Measurements from ENCODE around the gene RHOG. TPM values are rescaled to one million over a fixed set of nuclear protein-coding genes. Genes with fewer than 3 reads are reported as not detected.

The RHOG gene
- total RNA-seq, 1 experiment from 2014 or later = 33.6 TPM

DNA sequence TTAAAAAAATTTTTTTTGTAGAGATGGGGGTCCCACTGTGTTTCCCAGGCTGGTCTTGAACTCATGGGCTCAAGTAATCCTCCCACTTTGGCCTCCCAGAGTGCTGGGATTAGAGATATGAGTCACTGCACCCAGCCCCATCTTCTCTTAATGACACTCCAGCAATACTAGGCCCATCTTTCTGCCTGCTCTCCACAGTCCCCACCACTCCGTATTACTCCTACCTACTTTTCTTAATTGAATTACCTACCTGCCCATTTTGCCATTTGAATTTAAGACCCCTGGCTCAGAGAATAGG is 12.7 kb upstream of the RHOG start:
- ChIA-PET CTCF (interaction anchor here (1.5 to 9.8 kb wide), 10 partner anchors 10 to 265 kb away, joined by 3 to 403 read pairs (median 18); partner anchors contain the start of gene RHOG), POLR2A (interaction anchor here (0.7 kb wide), 1 partner anchor 119 kb away, joined by 4 read pairs; no protein-coding TSS in a partner anchor)
- TF ChIP-seq, protein P1, sequence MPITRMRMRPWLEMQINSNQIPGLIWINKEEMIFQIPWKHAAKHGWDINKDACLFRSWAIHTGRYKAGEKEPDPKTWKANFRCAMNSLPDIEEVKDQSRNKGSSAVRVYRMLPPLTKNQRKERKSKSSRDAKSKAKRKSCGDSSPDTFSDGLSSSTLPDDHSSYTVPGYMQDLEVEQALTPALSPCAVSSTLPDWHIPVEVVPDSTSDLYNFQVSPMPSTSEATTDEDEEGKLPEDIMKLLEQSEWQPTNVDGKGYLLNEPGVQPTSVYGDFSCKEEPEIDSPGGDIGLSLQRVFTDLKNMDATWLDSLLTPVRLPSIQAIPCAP (CRISPR knock-in tag; IDR thresholded peaks at IDR 0.05) = no peak
- TF ChIP-seq, protein P2, sequence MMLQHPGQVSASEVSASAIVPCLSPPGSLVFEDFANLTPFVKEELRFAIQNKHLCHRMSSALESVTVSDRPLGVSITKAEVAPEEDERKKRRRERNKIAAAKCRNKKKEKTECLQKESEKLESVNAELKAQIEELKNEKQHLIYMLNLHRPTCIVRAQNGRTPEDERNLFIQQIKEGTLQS (CRISPR knock-in tag; conservative IDR thresholded peaks at IDR 0.05) = no peak
- no peak for TF ChIP-seq ZNF671 (CRISPR knock-in tag; IDR thresholded peaks at IDR 0.05)
- TF ChIP-seq TP53 (CRISPR knock-in tag; IDR thresholded peaks at IDR 0.05) = no peak
- TF ChIP-seq, protein P3, sequence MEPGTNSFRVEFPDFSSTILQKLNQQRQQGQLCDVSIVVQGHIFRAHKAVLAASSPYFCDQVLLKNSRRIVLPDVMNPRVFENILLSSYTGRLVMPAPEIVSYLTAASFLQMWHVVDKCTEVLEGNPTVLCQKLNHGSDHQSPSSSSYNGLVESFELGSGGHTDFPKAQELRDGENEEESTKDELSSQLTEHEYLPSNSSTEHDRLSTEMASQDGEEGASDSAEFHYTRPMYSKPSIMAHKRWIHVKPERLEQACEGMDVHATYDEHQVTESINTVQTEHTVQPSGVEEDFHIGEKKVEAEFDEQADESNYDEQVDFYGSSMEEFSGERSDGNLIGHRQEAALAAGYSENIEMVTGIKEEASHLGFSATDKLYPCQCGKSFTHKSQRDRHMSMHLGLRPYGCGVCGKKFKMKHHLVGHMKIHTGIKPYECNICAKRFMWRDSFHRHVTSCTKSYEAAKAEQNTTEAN (CRISPR knock-in tag; IDR thresholded peaks at IDR 0.05) = no peak
- H3K4me3 Mint-ChIP-seq = no peak overlapping the region
- H3K27me3 Mint-ChIP-seq (ENCODE audit: low read depth) = peaks cover 26% of the 10 kb centered on the region
- H3K27ac Mint-ChIP-seq = no peak overlapping the region
- no peaks in the 10 kb centered on the region for H3K36me3 Mint-ChIP-seq
- peaks cover 28% of the 10 kb centered on the region for H3K4me1 Mint-ChIP-seq
- DNase-seq (ENCODE audit: low spot score) (no peak), ATAC-seq (no peak)
- no peaks in the 10 kb centered on the region for H3K9me3 Mint-ChIP-seq

DNA sequence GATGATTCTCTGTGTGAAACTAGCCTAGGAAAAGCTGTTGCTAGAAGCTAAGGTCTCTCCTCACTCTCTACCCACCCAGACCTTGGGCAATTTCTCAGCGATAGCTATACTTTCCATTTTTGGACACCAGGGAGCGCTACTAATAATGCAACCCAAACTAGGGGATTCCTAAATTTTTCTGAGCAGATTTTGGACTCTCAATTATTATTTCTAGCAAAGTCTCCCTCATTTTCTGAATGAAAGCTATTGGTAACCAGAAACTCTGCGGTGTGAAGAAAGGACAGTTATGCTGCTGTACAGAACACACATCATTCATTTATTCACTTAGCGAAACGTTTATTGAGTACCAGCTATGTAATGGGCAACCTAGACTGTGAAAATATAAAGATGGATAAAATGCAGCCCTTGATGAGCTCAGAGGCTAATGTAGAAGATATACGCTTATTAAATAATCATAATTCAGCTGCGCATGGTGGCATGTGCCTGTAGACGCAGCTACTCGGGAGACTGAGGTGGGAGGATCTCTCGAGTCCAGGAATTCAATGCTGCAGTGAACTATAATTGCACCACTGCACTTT is 8.6 kb upstream of the RHOG start:
- peak; percentile 87 for ATAC-seq
- ChIA-PET CTCF (interaction anchor here (0.6 to 9.8 kb wide), 43 partner anchors 9 to 326 kb away, joined by 3 to 403 read pairs (median 5); partner anchors contain the start of genes NUP98, PGAP2 and RHOG), POLR2A (interaction anchor here (0.8 to 1.2 kb wide), 2 partner anchors 8 to 174 kb away, joined by 3 read pairs; partner anchors contain the start of gene RHOG)
- no peak for DNase-seq (ENCODE audit: low spot score)
- H3K9me3 Mint-ChIP-seq = no peaks in the 10 kb centered on the region
- H3K4me3 Mint-ChIP-seq = no peak overlapping the region
- H3K4me1 Mint-ChIP-seq = peaks cover 9% of the 10 kb centered on the region
- H3K27ac Mint-ChIP-seq = no peak overlapping the region
- H3K27me3 Mint-ChIP-seq (ENCODE audit: low read depth) = no peaks in the 10 kb centered on the region
- H3K36me3 Mint-ChIP-seq = no peaks in the 10 kb centered on the region
- TF ChIP-seq, protein P4, sequence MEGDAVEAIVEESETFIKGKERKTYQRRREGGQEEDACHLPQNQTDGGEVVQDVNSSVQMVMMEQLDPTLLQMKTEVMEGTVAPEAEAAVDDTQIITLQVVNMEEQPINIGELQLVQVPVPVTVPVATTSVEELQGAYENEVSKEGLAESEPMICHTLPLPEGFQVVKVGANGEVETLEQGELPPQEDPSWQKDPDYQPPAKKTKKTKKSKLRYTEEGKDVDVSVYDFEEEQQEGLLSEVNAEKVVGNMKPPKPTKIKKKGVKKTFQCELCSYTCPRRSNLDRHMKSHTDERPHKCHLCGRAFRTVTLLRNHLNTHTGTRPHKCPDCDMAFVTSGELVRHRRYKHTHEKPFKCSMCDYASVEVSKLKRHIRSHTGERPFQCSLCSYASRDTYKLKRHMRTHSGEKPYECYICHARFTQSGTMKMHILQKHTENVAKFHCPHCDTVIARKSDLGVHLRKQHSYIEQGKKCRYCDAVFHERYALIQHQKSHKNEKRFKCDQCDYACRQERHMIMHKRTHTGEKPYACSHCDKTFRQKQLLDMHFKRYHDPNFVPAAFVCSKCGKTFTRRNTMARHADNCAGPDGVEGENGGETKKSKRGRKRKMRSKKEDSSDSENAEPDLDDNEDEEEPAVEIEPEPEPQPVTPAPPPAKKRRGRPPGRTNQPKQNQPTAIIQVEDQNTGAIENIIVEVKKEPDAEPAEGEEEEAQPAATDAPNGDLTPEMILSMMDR (IDR thresholded peaks at IDR 0.05) = peak; percentile 37
- TF ChIP-seq JUN (CRISPR knock-in tag; IDR thresholded peaks at IDR 0.05) (no peak), ZNF263 (CRISPR knock-in tag; IDR thresholded peaks at IDR 0.05; ENCODE audit: low read depth) (no peak)
- TF ChIP-seq, protein P5, sequence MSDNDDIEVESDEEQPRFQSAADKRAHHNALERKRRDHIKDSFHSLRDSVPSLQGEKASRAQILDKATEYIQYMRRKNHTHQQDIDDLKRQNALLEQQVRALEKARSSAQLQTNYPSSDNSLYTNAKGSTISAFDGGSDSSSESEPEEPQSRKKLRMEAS (CRISPR knock-in tag; IDR thresholded peaks at IDR 0.05) = no peak

DNA sequence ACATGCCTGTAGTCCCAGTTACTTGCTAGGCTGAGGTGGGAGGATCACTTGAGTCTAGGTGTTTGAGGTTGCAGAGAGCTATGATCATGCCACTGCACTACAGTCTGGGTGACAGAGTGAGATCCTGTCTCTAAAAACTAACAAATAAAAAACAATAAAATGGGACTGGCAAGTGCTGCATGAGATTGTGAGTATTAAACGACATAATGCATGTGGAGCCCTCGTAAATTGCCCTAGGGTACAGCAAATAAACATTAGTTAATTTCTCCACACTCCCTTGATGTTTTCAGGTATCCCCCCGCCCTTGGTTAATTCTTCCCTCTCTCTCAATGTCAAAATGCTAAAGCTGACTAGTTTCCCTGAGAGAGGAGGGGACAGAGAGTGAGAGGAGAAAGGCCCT is 4.9 kb upstream of the RHOG start:
- TF ChIP-seq ZNF423 (CRISPR knock-in tag; IDR thresholded peaks at IDR 0.05) = no peak
- no peak for TF ChIP-seq ETV6 (CRISPR knock-in tag; IDR thresholded peaks at IDR 0.05)
- no peak for TF ChIP-seq NR3C1 (CRISPR knock-in tag; conservative IDR thresholded peaks at IDR 0.05; ENCODE audit: low read depth)
- TF ChIP-seq ZNF317 (CRISPR knock-in tag; IDR thresholded peaks at IDR 0.05; ENCODE audit: borderline replicate concordance, low read depth) = no peak
- CTCF ChIA-PET = interaction anchor here (7.2 kb wide), 1 partner anchor 9 kb away, joined by 165 read pairs; the partner anchor contains the start of gene STIM1
- Mint-ChIP-seq H3K36me3 (no peaks in the 10 kb centered on the region), H3K27me3 (ENCODE audit: low read depth) (peaks cover 9% of the 10 kb centered on the region), H3K27ac (no peak overlapping the region), H3K4me3 (no peak overlapping the region), H3K9me3 (no peaks in the 10 kb centered on the region), H3K4me1 (peaks cover 10% of the 10 kb centered on the region)
- ATAC-seq (no peak), DNase-seq (ENCODE audit: low spot score) (no peak)
- POLR2A ChIA-PET = no interaction called here

DNA sequence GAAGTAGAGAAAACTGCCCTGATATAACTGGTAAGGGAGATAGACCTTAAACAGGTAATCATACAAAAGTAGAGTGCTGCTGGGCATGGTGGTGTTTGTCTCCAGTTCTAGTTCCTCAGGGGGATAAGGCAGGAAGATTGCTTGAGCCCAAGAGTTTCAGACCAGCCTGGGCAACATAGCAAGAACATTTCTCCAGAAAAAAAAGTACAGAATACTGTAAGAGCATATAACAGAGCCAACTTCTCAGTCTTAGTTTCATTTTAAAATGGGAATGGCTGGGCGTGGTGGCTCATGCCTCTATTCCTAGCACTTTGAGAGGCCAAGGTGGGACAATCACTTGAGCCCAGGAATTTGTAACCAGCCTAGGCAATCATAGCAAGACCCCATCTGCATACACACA is 4.5 kb upstream of the RHOG start:
- ATAC-seq (no peak), DNase-seq (ENCODE audit: low spot score) (no peak)
- H3K27ac Mint-ChIP-seq = no peak overlapping the region
- H3K9me3 Mint-ChIP-seq = no peaks in the 10 kb centered on the region
- peaks cover 10% of the 10 kb centered on the region for H3K4me1 Mint-ChIP-seq
- POLR2A ChIA-PET = no interaction called here
- H3K27me3 Mint-ChIP-seq (ENCODE audit: low read depth) = peaks cover 9% of the 10 kb centered on the region
- TF ChIP-seq, protein P6, sequence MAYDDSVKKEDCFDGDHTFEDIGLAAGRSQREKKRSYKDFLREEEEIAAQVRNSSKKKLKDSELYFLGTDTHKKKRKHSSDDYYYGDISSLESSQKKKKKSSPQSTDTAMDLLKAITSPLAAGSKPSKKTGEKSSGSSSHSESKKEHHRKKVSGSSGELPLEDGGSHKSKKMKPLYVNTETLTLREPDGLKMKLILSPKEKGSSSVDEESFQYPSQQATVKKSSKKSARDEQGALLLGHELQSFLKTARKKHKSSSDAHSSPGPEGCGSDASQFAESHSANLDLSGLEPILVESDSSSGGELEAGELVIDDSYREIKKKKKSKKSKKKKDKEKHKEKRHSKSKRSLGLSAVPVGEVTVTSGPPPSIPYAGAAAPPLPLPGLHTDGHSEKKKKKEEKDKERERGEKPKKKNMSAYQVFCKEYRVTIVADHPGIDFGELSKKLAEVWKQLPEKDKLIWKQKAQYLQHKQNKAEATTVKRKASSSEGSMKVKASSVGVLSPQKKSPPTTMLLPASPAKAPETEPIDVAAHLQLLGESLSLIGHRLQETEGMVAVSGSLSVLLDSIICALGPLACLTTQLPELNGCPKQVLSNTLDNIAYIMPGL (CRISPR knock-in tag; IDR thresholded peaks at IDR 0.05) = no peak
- CTCF ChIA-PET = interaction anchor here (7.2 kb wide), 1 partner anchor 9 kb away, joined by 165 read pairs; the partner anchor contains the start of gene STIM1
- no peaks in the 10 kb centered on the region for H3K36me3 Mint-ChIP-seq
- H3K4me3 Mint-ChIP-seq = no peak overlapping the region
